Fibroblast of skin of left quadriceps (primary cell): ENCODE data around the gene DNAJC15.
"Not testable (repeated sequence)": the region's sequence is repeated elsewhere in the genome, so short reads cannot be mapped to it uniquely, and the experiment has no call there.

Source experiments
- DNase-seq, 2 experiments: peaks; one replicate each; pipeline ENCODE4 v3.0.0-alpha.2; 2013; ENCODE audit warnings: low read depth in 2 of 2

DNAJC15 gene

GRCh38 chr13:43003729-43004128 lies 19.7 kb upstream of the DNAJC15 start:
- DNase-seq = no peak

DNA sequence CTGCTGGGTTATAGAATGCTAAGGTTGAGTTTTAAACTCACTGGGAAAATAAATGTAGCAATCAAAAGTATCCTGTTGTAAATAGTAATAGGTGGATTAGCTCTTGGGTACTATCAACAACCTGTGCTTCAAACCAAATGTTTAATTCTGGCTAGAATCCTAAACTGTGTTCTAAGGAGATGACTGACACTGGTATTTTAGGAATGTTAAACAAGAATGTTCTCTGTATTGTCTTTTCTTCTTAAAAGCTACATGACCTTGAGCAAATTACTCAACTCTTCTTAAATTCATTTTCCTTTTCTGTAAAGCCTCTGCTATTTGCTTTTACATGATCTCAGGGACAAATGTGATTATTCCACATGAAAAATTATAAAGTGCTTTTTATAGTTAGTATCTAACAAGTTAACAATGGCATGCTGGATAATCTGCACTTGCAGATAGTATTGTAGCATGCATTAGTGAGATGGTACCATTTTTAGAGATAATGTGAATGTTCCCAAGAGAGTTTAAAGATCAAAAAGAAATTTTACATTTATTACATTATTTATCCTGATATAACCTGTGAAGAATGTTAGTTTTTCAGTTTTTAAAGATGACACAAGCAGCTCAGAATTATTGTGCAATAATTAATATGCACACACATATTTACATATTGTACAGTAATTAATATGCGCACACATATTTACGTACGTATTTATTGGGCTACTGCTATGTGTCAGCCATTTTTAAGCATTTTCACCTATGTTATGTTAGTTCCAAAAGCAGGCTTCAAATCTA lies 17.7 kb upstream of the DNAJC15 start:
- DNase-seq = no peak

- peak; percentile 65 to 70 for DNase-seq
Measured at GRCh38 chr13:43006893-43007631, 16.3 kb upstream of the DNAJC15 start.

DNA sequence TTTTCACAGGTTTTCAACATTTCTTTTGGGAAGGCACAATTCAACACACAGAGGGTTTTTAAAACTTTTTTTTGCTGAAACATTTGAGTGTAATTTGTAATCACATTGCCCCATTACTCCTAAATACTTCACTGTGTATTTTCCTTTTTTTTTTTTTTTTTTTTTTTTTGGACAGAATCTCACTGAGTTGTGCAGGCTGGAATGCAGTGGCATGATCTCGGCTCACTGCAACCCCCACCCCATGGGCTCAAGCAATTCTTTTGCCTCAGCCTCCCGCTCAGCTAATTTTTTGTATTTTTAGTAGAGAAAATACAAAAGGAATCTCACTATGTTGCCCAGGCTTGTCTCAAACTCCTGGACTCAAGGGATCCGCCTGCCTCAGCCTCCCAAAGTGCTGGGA lies 14.8 kb upstream of the DNAJC15 start:
- DNase-seq = no peak

GRCh38 chr13:43009506-43009905 lies 13.9 kb upstream of the DNAJC15 start:
- DNase-seq = no peak

GRCh38 chr13:43014162-43014561 lies 9.2 kb upstream of the DNAJC15 start:
- no peak for DNase-seq

DNA sequence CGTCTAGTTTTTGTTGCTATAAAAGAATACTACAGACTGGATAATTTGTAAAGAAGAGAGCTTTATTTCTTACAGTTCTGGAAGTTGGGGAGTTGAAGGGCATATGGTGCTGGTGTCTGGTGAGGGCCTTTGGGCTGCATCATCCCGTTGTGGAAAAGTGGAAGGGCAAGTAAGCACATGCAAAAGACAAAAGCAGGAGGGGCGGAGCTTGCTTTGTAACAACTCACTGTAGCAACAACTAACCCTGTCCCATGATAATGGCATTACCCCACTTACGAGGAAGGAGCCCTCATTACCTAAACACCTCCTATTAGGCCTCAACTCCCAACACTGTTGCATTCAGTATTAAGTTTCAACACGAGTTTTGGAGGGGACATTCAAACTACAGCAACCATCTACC lies 7.2 kb upstream of the DNAJC15 start:
- DNase-seq = no peak

GRCh38 chr13:43019811-43020210 lies 3.6 kb upstream of the DNAJC15 start:
- no peak for DNase-seq

DNA sequence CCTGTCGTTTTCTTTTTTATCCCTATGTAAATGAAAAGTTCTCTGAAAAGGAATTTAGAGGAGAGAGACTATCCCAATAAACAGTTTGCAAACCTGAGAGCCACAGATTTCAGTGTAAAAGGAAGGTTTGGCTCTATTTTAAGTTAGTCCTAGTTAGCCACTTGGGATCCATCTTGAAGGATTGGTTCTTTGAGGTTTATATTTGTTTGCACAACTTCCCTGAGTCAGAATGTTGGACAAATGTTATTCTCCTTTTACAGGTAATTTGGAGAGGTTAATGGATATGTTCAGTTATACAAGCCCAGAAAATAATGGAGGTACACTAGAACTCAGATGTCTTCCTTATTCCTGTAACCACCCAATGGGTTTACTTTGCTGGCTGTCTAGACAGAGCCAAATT lies 2.6 kb upstream of the DNAJC15 start:
- DNase-seq = no peak

GRCh38 chr13:43021926-43022670 lies 1.3 kb upstream of the DNAJC15 start:
- peak; percentile 93 for DNase-seq

- no peak for DNase-seq
Measured at GRCh38 chr13:43022934-43023288, 475 bp upstream of the DNAJC15 start.

GRCh38 chr13:43026262-43026661 lies 2.9 kb downstream of the DNAJC15 start:
- no peak for DNase-seq

- DNase-seq = no peak
Measured at GRCh38 chr13:43030548-43030947, 7.2 kb downstream of the DNAJC15 start.

GRCh38 chr13:43031881-43032280 lies 8.5 kb downstream of the DNAJC15 start:
- no peak for DNase-seq

DNA sequence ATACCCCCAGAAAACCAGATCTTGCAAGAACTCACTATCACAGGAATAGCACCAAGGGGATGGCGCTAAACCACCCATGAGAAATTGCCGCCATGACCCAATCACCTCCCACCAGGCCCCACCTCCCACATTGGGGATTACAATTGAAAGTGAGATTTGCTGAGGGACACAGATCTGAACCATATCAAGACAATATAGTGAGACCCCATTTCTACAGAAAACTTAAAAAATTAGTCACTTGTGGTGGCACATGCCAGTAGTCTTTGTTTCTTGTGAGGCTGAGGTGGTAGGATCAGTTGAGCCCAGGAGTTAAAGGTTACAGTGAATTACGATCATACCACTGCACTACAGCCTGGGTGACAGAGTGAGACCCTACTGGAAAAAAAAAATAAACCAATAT lies 9.7 kb downstream of the DNAJC15 start:
- no peak for DNase-seq

- no peak for DNase-seq
Measured at GRCh38 chr13:43036351-43037250, 13.2 kb downstream of the DNAJC15 start.

DNA sequence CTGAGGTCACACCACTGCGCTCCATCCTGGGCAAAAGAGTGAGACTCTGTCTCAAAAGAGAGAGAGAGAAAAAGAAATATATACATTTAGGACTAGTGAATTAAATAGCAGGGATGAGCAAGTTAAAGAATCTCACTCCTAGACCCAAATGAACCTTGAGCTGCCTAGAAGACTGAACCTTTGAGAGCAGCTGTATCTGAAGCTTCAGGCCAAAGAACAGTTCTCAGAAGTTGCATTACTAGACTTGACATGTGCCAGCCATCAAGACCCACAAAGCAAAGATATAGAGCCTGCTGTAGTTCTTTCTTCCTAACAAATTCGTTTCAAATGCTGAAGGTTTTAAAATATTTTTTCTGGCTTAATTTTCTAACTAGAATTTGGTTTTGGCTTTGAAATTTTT lies 16.6 kb downstream of the DNAJC15 start:
- no peak for DNase-seq

DNA sequence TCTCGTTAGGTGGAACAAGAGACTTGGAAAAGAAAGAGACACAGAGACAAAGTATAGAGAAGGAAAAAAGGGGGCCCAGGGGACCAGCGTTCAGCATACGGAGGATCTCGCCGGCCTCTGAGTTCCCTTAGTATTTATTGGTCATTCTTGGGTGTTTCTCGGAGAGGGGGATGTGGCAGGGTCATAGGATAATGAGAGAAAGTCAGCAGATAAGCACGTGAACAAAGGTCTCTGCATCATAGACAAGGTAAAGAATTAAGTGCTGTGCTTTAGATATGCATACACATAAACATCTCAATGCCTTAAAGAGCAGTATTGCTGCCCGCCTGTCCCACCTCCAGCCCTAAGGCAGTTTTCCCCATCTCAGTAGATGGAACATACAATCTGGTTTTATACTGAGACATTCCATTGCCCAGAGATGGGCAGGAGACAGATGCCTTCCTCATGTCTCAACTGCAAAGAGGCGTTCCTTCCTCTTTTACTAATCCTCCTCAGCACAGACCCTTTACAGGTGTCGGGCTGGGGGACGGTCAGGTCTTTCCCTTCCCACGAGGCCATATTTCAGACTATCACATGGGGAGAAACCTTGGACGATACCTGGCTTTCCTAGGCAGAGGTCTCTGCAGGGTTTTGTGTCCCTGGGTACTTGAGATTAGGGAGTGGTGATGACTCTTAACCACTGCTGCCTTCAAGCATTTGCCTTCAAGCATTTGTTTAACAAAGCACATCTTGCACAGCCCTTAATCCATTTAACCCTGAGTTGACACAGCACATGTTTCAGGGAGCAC lies 17.4 kb downstream of the DNAJC15 start:
- not testable (repeated sequence) for DNase-seq

- DNase-seq = no peak
Measured at GRCh38 chr13:43041369-43041921, 18.1 kb downstream of the DNAJC15 start.

DNA sequence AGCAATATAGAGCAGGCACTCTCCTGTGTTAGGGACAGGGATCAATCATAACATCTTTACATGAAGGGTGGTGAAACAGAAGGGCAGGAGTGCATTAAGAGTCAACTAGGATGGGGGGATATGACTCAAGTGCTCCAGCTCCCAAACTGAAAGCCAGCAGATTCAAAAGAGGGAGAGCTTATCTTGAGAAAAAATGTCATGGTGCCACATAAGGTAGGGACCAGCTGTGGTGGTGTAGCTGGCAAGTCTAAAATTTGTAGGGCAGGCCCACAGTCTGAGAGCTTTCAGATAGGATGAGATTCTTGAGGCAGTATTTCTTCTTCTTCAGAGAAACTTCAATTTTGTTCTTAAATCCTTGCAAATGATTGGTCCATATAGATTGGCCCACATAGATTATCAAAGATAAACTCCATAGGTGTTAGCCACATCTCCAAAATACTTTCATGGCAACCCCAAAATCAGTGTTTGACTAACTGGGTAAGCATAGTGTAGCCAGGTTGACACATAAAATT lies 19.1 kb downstream of the DNAJC15 start:
- DNase-seq = no peak
